ENCODE results near the gene TBC1D22A.

Gene TBC1D22A

DNA sequence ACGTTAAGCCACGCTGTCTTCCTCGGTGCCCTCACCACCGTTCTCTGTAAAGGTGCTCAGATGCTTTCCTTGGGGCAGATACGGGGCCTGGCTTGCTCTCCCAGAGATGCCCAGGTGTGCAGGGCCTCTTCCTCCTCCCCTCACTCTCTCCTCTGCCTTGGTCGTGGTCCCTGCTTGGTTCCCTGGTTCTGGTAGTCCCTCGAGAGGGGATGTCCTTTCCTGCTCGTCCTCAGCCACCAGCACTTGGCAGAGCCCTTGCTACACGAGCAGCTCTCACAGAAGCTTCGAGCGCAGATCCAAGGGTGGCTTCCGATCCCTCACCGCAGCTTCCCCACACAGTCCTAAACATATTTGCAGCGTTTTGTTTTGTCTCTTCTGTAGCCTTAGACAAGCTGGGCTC is 298.8 kb downstream of the TBC1D22A start:
- no peak overlapping the region for H3K4me3 ChIP-seq (ENCODE audit: low read depth, low read length)
- TF ChIP-seq CTCF (IDR thresholded peaks at IDR 0.05; ENCODE audit: control insufficient read depth, extremely low read depth, insufficient read depth): no peak
- no peak for DNase-seq (ENCODE audit: low read depth)

DNA sequence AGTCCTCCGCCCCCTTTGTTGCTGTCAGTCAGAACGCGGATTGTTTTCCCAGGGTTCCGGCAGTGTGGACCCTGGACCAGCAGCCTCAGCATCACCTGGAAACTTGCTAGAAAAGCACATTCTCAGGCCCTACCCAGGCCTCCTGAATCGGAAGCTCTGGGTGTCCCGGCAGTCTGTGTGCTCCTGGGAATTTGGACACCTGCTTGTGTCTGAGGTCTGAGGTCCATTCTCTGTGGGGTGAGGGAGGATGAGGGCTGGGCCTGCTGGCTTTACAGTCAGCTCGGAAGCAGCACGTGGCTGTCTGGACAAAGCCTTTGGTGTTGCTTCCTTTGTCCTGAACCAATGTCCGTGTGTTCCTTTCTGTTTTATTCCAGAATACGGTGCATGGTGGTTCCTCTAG is 299.7 kb downstream of the TBC1D22A start:
- no peak for DNase-seq (ENCODE audit: low read depth)
- no peak for TF ChIP-seq CTCF (IDR thresholded peaks at IDR 0.05; ENCODE audit: control insufficient read depth, extremely low read depth, insufficient read depth)
- H3K4me3 ChIP-seq (ENCODE audit: low read depth, low read length): no peak overlapping the region

- no peak for DNase-seq (ENCODE audit: low read depth)
- TF ChIP-seq CTCF (IDR thresholded peaks at IDR 0.05; ENCODE audit: control insufficient read depth, extremely low read depth, insufficient read depth): no peak
- no peak overlapping the region for H3K4me3 ChIP-seq (ENCODE audit: low read depth, low read length)
These were observed 300.6 kb downstream of the TBC1D22A start for GRCh38 chr22:47063071-47063509.

- TF ChIP-seq CTCF (IDR thresholded peaks at IDR 0.05; ENCODE audit: control insufficient read depth, extremely low read depth, insufficient read depth): no peak
- no peak for DNase-seq (ENCODE audit: low read depth)
- no peak overlapping the region for H3K4me3 ChIP-seq (ENCODE audit: low read depth, low read length)
These were observed 301.2 kb downstream of the TBC1D22A start for GRCh38 chr22:47063606-47064005.

GRCh38 chr22:47064016-47064415 is 301.6 kb downstream of the TBC1D22A start:
- TF ChIP-seq CTCF (IDR thresholded peaks at IDR 0.05; ENCODE audit: control insufficient read depth, extremely low read depth, insufficient read depth): no peak
- H3K4me3 ChIP-seq (ENCODE audit: low read depth, low read length): no peak overlapping the region
- no peak for DNase-seq (ENCODE audit: low read depth)

- peak; percentile 22 for TF ChIP-seq CTCF (IDR thresholded peaks at IDR 0.05; ENCODE audit: control insufficient read depth, extremely low read depth, insufficient read depth)
- no peak for DNase-seq (ENCODE audit: low read depth)
- H3K4me3 ChIP-seq (ENCODE audit: low read depth, low read length): no peak overlapping the region
These were observed 302.0 kb downstream of the TBC1D22A start for GRCh38 chr22:47064416-47064815.

GRCh38 chr22:47065756-47066615 is 303.5 kb downstream of the TBC1D22A start:
- TF ChIP-seq CTCF (IDR thresholded peaks at IDR 0.05; ENCODE audit: control insufficient read depth, extremely low read depth, insufficient read depth): no peak
- no peak overlapping the region for H3K4me3 ChIP-seq (ENCODE audit: low read depth, low read length)
- no peak for DNase-seq (ENCODE audit: low read depth)
